Endothelial cell of umbilical vein (primary cell): ENCODE measurements around the gene LRP1. TPM values are rescaled to one million over a fixed set of nuclear protein-coding genes. Genes with fewer than 3 reads are reported as not detected.

Source experiments
- BruUV-seq: library from RNA; stranded (reverse); fragments of 400-500 nt; replicated peaks from 2 replicates; lab custom pipeline; 2021; lab: Mats Ljungman, UMichigan
- CTCF ChIA-PET: fragments of 300-600, 350-600 bp; sonication (Branson Sonifier 250); formaldehyde crosslinking; loops from one replicate; lab custom pipeline; 2021; ENCODE audit warnings: antibody characterized with exemption, inconsistent platforms; lab: Charles Lee
- POLR2A ChIA-PET: fragments of 300-600, 350-600 bp; sonication (Branson Sonifier 250); formaldehyde crosslinking; loops from one replicate; lab custom pipeline; 2021; ENCODE audit warnings: antibody characterized with exemption, inconsistent platforms; lab: Charles Lee
- DNase-seq: peaks from one replicate; pipeline ENCODE4 v3.0.0-alpha.2; 2011; ENCODE audit warnings: low read depth, low spot score
- FAIRE-seq: peaks from 2 replicates; lab custom pipeline; 2011; peaks lifted over from hg19 to GRCh38; lab: Jason Lieb, UNC
- H2AFZ ChIP-seq: 2 replicates; pipeline ENCODE4 v1.6.0; 2012; ENCODE audit warnings: low read depth, low read length, control low read depth, inconsistent platforms
- H3K27ac ChIP-seq: 2 replicates; pipeline ENCODE4 v1.5.1; 2011; ENCODE audit warnings: low read depth, mild to moderate bottlenecking, control low read depth, low read length, moderate library complexity; ENCODE audit not compliant: insufficient read depth
- H3K27me3 ChIP-seq, 2 experiments: 2 replicates each; pipeline versions ENCODE4 v1.6.0 to v1.6.1; 2011; ENCODE audit warnings: low read length in 2 of 2, mixed read lengths in 1 of 2; ENCODE audit not compliant: control insufficient read depth in 2 of 2, insufficient read depth in 2 of 2
- H3K36me3 ChIP-seq, 2 experiments: 2 replicates in 1 of 2; 3 replicates in 1 of 2; pipeline ENCODE4 v1.5.1; 2011; ENCODE audit warnings: low read length in 2 of 2, mild to moderate bottlenecking in 1 of 2, moderate library complexity in 1 of 2; ENCODE audit not compliant: control insufficient read depth in 2 of 2, insufficient read depth in 2 of 2; ENCODE audit errors: extremely low read depth in 1 of 2
- H3K4me1 ChIP-seq: 3 replicates; pipeline ENCODE4 v1.5.1; 2011; ENCODE audit warnings: mild to moderate bottlenecking, low read length; ENCODE audit not compliant: control insufficient read depth, insufficient read depth; ENCODE audit errors: extremely low read depth
- H3K4me2 ChIP-seq: 2 replicates; pipeline ENCODE4 v1.6.1; 2011; ENCODE audit warnings: low read length, control low read depth, mixed read lengths; ENCODE audit not compliant: insufficient read depth
- H3K4me3 ChIP-seq, 3 experiments: fragments of 200-600 bp in 1 of 3; sonication (generic), shearing (Covaris generic) in 1 of 3; replicated peaks in 1 of 3; 2 replicates each; pipeline ENCODE4 v1.5.1; 2011 to 2016; ENCODE audit warnings: control low read depth in 3 of 3, low read length in 3 of 3, mild to moderate bottlenecking in 2 of 3, inconsistent platforms in 1 of 3, low read depth in 1 of 3, moderate library complexity in 1 of 3; ENCODE audit not compliant: insufficient read depth in 1 of 3
- H3K79me2 ChIP-seq: 2 replicates; pipeline ENCODE4 v1.6.0; 2012; ENCODE audit warnings: low read length, inconsistent platforms; ENCODE audit not compliant: control insufficient read depth, insufficient read depth
- H3K9ac ChIP-seq: replicated peaks from 2 replicates; pipeline ENCODE3; 2011; ENCODE audit warnings: low read length, control low read depth; ENCODE audit not compliant: insufficient read depth; ENCODE audit errors: extremely low read depth
- H3K9me1 ChIP-seq: replicated peaks from 3 replicates; pipeline ENCODE4 v1.6.0; 2011; ENCODE audit warnings: mild to moderate bottlenecking, low read length; ENCODE audit not compliant: control insufficient read depth, insufficient read depth; ENCODE audit errors: extremely low read depth
- H3K9me3 ChIP-seq: replicated peaks from 2 replicates; pipeline ENCODE4 v1.5.1; 2012; ENCODE audit warnings: low read length, inconsistent platforms; ENCODE audit not compliant: control insufficient read depth, insufficient read depth
- H4K20me1 ChIP-seq: replicated peaks from 2 replicates; pipeline ENCODE3; 2011; ENCODE audit warnings: mild to moderate bottlenecking, low read length; ENCODE audit not compliant: control insufficient read depth, insufficient read depth; ENCODE audit errors: extremely low read depth
- EZH2 ChIP-seq: IDR thresholded peaks from 2 replicates; pipeline ENCODE4 v1.6.1; 2012; ENCODE audit warnings: borderline replicate concordance, low read depth, mild to moderate bottlenecking, moderate library complexity, low read length, inconsistent platforms; ENCODE audit not compliant: severe bottlenecking
- FOS ChIP-seq: IDR thresholded peaks from 2 replicates; pipeline ENCODE4 v1.6.1; 2011; ENCODE audit warnings: mild to moderate bottlenecking, low read length, moderate library complexity, borderline replicate concordance; ENCODE audit not compliant: insufficient read depth
- GATA2 ChIP-seq: IDR thresholded peaks from 2 replicates; pipeline ENCODE4 v1.7.0; 2011; ENCODE audit warnings: low read depth, mild to moderate bottlenecking, moderate library complexity, mixed read lengths, low read length; ENCODE audit not compliant: insufficient read length, insufficient read depth
- JUN ChIP-seq: IDR thresholded peaks from 2 replicates; pipeline ENCODE4 v1.6.1; 2011; ENCODE audit warnings: borderline replicate concordance, low read depth; ENCODE audit not compliant: insufficient read length, insufficient read depth
- MYC ChIP-seq: IDR thresholded peaks from one replicate; pipeline ENCODE4 v1.6.1; 2011; ENCODE audit warnings: mild to moderate bottlenecking, low read depth, low read length
- POLR2A ChIP-seq: IDR thresholded peaks from 2 replicates; pipeline ENCODE4 v1.6.1; 2012; ENCODE audit warnings: low read depth, mild to moderate bottlenecking, control low read depth, low read length
- POLR2AphosphoS5 ChIP-seq: IDR thresholded peaks from 2 replicates; pipeline ENCODE4 v1.6.1; 2012; ENCODE audit warnings: low read depth, mild to moderate bottlenecking, control low read depth, low read length, moderate library complexity; ENCODE audit not compliant: insufficient read depth
- dilution Hi-C: fragments of 300-500 bp; cut with MboI; formaldehyde crosslinking; loops from one replicate; pipeline ENCODE4 v1.15.0; 2019; ENCODE audit warnings: low sequenced_read_pairs; ENCODE audit not compliant: extremely low pct_ligation_motif_present
- intact Hi-C: fragments of 100-400 bp; cut with micrococcal nuclease; formaldehyde crosslinking; loops from one replicate; pipeline ENCODE4 v1.10.0; 2022
- polyA plus RNA-seq, 4 experiments: library from polyadenylated mRNA; depleted of rRNA in 3 of 4; stranded (reverse) in 3 of 4; unstranded in 1 of 4; fragments of >200 nt; gene quantifications; 2 replicates each; pipeline versions ENCODE4 v1.2.1 to v1.2.3, GENCODE V29; 2011 to 2012; ENCODE audit warnings: missing spikeins in 1 of 4
- total RNA-seq: library from RNA; stranded (reverse); gene quantifications from 2 replicates; pipeline ENCODE4 v1.2.3, GENCODE V29; 2021
- TF ChIP-seq, protein P1 (sequence below), 2 donors: IDR thresholded peaks; 1 replicate in 1 of 2; 2 replicates in 1 of 2; pipeline ENCODE4 v1.5.1; 2011; ENCODE audit warnings: low read length in 2 of 2, mild to moderate bottlenecking in 2 of 2, moderate library complexity in 2 of 2, control low read depth in 1 of 2, inconsistent platforms in 1 of 2, low read depth in 1 of 2; ENCODE audit not compliant: insufficient read depth in 1 of 2; ENCODE audit errors: extremely low read depth in 1 of 2
- TF ChIP-seq, protein P2 (sequence below): IDR thresholded peaks from 2 replicates; pipeline ENCODE4 v1.6.1; 2011; ENCODE audit not compliant: insufficient read depth, insufficient read length

LRP1 gene
- total and polyA plus RNA-seq, 2 donors (not counting 3 experiments of a cell fraction or from before 2014, with no cell fraction given): 1.6 to 4.6 TPM

DNA sequence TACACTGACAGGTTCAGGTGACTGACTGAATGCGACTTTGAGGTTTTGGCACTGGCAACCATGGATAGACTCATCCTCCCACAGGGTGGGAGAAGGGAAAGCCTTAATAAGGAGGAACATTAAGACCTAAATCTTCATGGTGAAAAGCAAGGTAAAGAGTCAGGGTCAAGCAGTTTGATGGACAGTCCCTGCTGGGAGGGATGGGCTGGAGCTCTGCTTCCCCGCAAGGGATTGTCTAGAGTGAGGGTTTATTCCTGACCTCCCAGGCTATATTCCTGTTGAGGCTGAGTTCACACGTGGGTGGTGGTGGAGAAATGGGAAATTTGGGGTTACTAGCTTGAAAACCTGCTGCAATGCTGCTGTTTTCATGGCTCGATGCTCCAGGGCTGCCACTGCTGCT is 132.1 kb downstream of the LRP1 start:
- Histone ChIP-seq H3K27me3 (no peaks in the 10 kb centered on the region), H3K9me3 (no peaks in the 10 kb centered on the region), H4K20me1 (no peaks in the 10 kb centered on the region), H3K9ac (no peak overlapping the region), H3K27ac (no peak overlapping the region), H3K4me1 (no peaks in the 10 kb centered on the region), H3K9me1 (no peaks in the 10 kb centered on the region), H3K79me2 (no peaks in the 10 kb centered on the region), H3K4me2 (no peak overlapping the region), H2AFZ (no peak overlapping the region), H3K4me3 (no peak overlapping the region), H3K36me3 (peaks cover 0 to 13% of the 10 kb centered on the region in 2 experiments)
- CTCF ChIA-PET: interaction anchor here (0.9 to 2.0 kb wide), 4 partner anchors 183 to 199 kb away, joined by 3 to 10 read pairs (median 4); partner anchors contain the start of genes GLI1 and INHBE
- POLR2A ChIA-PET: no interaction called here
- FAIRE-seq: no peak
- DNase-seq: no peak
- intact Hi-C loops: no loop called here
- BruUV-seq: no TSS peak
- dilution Hi-C loops: no loop called here
- TF ChIP-seq POLR2AphosphoS5: no peak
- no peak for TF ChIP-seq MYC
- TF ChIP-seq, protein P1, sequence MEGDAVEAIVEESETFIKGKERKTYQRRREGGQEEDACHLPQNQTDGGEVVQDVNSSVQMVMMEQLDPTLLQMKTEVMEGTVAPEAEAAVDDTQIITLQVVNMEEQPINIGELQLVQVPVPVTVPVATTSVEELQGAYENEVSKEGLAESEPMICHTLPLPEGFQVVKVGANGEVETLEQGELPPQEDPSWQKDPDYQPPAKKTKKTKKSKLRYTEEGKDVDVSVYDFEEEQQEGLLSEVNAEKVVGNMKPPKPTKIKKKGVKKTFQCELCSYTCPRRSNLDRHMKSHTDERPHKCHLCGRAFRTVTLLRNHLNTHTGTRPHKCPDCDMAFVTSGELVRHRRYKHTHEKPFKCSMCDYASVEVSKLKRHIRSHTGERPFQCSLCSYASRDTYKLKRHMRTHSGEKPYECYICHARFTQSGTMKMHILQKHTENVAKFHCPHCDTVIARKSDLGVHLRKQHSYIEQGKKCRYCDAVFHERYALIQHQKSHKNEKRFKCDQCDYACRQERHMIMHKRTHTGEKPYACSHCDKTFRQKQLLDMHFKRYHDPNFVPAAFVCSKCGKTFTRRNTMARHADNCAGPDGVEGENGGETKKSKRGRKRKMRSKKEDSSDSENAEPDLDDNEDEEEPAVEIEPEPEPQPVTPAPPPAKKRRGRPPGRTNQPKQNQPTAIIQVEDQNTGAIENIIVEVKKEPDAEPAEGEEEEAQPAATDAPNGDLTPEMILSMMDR (IDR thresholded peaks at IDR 0.05; ENCODE audit: extremely low read depth in 1 of 2, insufficient read depth in 1 of 2, low read depth in 1 of 2, low read length in 2 of 2): no peak
- TF ChIP-seq EZH2: no peak
- TF ChIP-seq, protein P2, sequence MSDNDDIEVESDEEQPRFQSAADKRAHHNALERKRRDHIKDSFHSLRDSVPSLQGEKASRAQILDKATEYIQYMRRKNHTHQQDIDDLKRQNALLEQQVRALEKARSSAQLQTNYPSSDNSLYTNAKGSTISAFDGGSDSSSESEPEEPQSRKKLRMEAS: no peak
- no peak for TF ChIP-seq POLR2A
- TF ChIP-seq JUN: no peak
- TF ChIP-seq FOS: no peak
- TF ChIP-seq GATA2: no peak
